H9 (cell line): ENCODE results near the gene KDM4C. TPM values are rescaled to one million over a fixed set of nuclear protein-coding genes. Genes with fewer than 3 reads are reported as not detected.

Experiments used
- DNase-seq: peaks from one replicate; pipeline ENCODE4 v3.0.0-alpha.2; 2017
- H2AFZ ChIP-seq: one replicate; pipeline ENCODE4 v1.6.1; 2013; ENCODE audit warnings: mild to moderate bottlenecking, low read length, control low read depth, moderate library complexity
- H2AK5ac ChIP-seq: 2 replicates; pipeline ENCODE4 v1.6.1; 2013; ENCODE audit warnings: low read length, control low read depth, mixed read lengths; ENCODE audit not compliant: insufficient read length
- H2BK120ac ChIP-seq: one replicate; pipeline ENCODE4 v1.6.1; 2013; ENCODE audit warnings: low read depth, mild to moderate bottlenecking, low read length, control low read depth, inconsistent platforms; ENCODE audit not compliant: poor library complexity, severe bottlenecking
- H2BK12ac ChIP-seq: 2 replicates; pipeline ENCODE4 v1.6.1; 2013; ENCODE audit warnings: low read length, control low read depth, mixed read lengths, low read depth; ENCODE audit not compliant: insufficient read length
- H2BK15ac ChIP-seq: 2 replicates; pipeline ENCODE4 v1.6.1; 2013; ENCODE audit warnings: low read depth, low read length, control low read depth
- H2BK20ac ChIP-seq: one replicate; pipeline ENCODE4 v1.6.1; 2013; ENCODE audit warnings: low read depth, mild to moderate bottlenecking, low read length, control low read depth, inconsistent platforms; ENCODE audit not compliant: poor library complexity, severe bottlenecking
- H2BK5ac ChIP-seq: 2 replicates; pipeline ENCODE4 v1.6.1; 2013; ENCODE audit warnings: low read length, control low read depth, mixed read lengths; ENCODE audit not compliant: insufficient read length
- H3K14ac ChIP-seq: 2 replicates; pipeline ENCODE4 v1.6.1; 2013; ENCODE audit warnings: low read length, control low read depth; ENCODE audit not compliant: insufficient read depth
- H3K18ac ChIP-seq: 2 replicates; pipeline ENCODE4 v1.6.1; 2013; ENCODE audit warnings: low read depth, mild to moderate bottlenecking, mixed read lengths, low read length, control low read depth; ENCODE audit not compliant: insufficient read length
- H3K23ac ChIP-seq: 2 replicates; pipeline ENCODE4 v1.6.1; 2013; ENCODE audit warnings: low read length, control low read depth, mixed read lengths, low read depth; ENCODE audit not compliant: insufficient read length
- H3K23me2 ChIP-seq: 2 replicates; pipeline ENCODE4 v1.6.1; 2013; ENCODE audit warnings: low read depth, mild to moderate bottlenecking, mixed read lengths, low read length, control low read depth; ENCODE audit not compliant: insufficient read length, poor library complexity, severe bottlenecking
- H3K27ac ChIP-seq: 2 replicates; pipeline ENCODE4 v1.5.1; 2013; ENCODE audit warnings: low read length, control low read depth, mixed read lengths, low read depth; ENCODE audit not compliant: insufficient read length
- H3K27me3 ChIP-seq: 2 replicates; pipeline ENCODE4 v1.6.1; 2013; ENCODE audit warnings: low read length, control low read depth, inconsistent platforms; ENCODE audit not compliant: insufficient read depth
- H3K4ac ChIP-seq: 2 replicates; pipeline ENCODE4 v1.6.1; 2013; ENCODE audit warnings: low read depth, mild to moderate bottlenecking, control low read depth, inconsistent platforms, low read length, moderate library complexity
- H3K4me1 ChIP-seq: 2 replicates; pipeline ENCODE4 v1.6.1; 2013; ENCODE audit warnings: low read length, control low read depth, inconsistent platforms; ENCODE audit not compliant: insufficient read depth
- H3K4me2 ChIP-seq: 2 replicates; pipeline ENCODE4 v1.6.1; 2013; ENCODE audit warnings: low read length, control low read depth, mixed read lengths; ENCODE audit not compliant: insufficient read length, insufficient read depth
- H3K56ac ChIP-seq: 2 replicates; pipeline ENCODE4 v1.6.1; 2013; ENCODE audit warnings: low read depth, mild to moderate bottlenecking, mixed read lengths, low read length, control low read depth; ENCODE audit not compliant: insufficient read length
- H3K79me1 ChIP-seq: 2 replicates; pipeline ENCODE4 v1.6.1; 2013; ENCODE audit warnings: low read depth, mild to moderate bottlenecking, moderate library complexity, low read length, control low read depth, inconsistent platforms; ENCODE audit not compliant: insufficient read depth, poor library complexity, severe bottlenecking
- H3K79me2 ChIP-seq: 2 replicates; pipeline ENCODE4 v1.6.1; 2013; ENCODE audit warnings: low read length, control low read depth, inconsistent platforms; ENCODE audit not compliant: insufficient read depth
- H3K9ac ChIP-seq: 2 replicates; pipeline ENCODE4 v1.6.1; 2013; ENCODE audit warnings: low read length, control low read depth, mixed read lengths; ENCODE audit not compliant: insufficient read length; ENCODE audit errors: extremely low read depth
- H3K9me3 ChIP-seq: one replicate; pipeline ENCODE4 v1.6.1; 2013; ENCODE audit warnings: low read depth, low read length, inconsistent platforms; ENCODE audit not compliant: control insufficient read depth
- H3T11ph ChIP-seq: one replicate; pipeline ENCODE4 v1.6.1; 2013; ENCODE audit warnings: mild to moderate bottlenecking, low read length, control low read depth, inconsistent platforms
- H4K20me1 ChIP-seq: one replicate; pipeline ENCODE4 v1.6.1; 2013; ENCODE audit not compliant: control insufficient read depth, insufficient read length, insufficient read depth
- H4K5ac ChIP-seq: 2 replicates; pipeline ENCODE4 v1.6.1; 2013; ENCODE audit warnings: low read depth, mild to moderate bottlenecking, mixed read lengths, low read length, control low read depth; ENCODE audit not compliant: insufficient read length
- H4K8ac ChIP-seq: replicated peaks from 2 replicates; pipeline ENCODE4 v1.6.1; 2013; ENCODE audit warnings: low read length, control low read depth, mixed read lengths, low read depth; ENCODE audit not compliant: insufficient read length
- H4K91ac ChIP-seq: 2 replicates; pipeline ENCODE4 v1.6.1; 2013; ENCODE audit warnings: low read depth, mild to moderate bottlenecking, moderate library complexity, mixed read lengths, low read length, control low read depth; ENCODE audit not compliant: insufficient read length
- H3K27ac Mint-ChIP-seq, 3 experiments: 2 replicates in 2 of 3; 3 replicates in 1 of 3; pipeline ENCODE4 v1.8.0; 2020 to 2021; ENCODE audit warnings: mixed read lengths in 3 of 3, mild to moderate bottlenecking in 1 of 3, moderate library complexity in 1 of 3
- H3K27me3 Mint-ChIP-seq: 2 replicates; pipeline ENCODE4 v1.8.0; 2021; ENCODE audit warnings: low read depth, mild to moderate bottlenecking, moderate library complexity, mixed read lengths
- H3K36me3 Mint-ChIP-seq, 3 experiments: 2 replicates in 2 of 3; 3 replicates in 1 of 3; pipeline ENCODE4 v1.8.0; 2020 to 2021; ENCODE audit warnings: low read depth in 3 of 3, mixed read lengths in 3 of 3; ENCODE audit not compliant: insufficient read depth in 1 of 3
- H3K4me1 Mint-ChIP-seq, 2 experiments: 2 replicates each; pipeline ENCODE4 v1.8.0; 2020; ENCODE audit warnings: mixed read lengths in 2 of 2
- H3K4me3 Mint-ChIP-seq, 2 experiments: 2 replicates in 1 of 2; 3 replicates in 1 of 2; pipeline ENCODE4 v1.8.0; 2020 to 2021; ENCODE audit warnings: mild to moderate bottlenecking in 2 of 2, mixed read lengths in 2 of 2, moderate library complexity in 1 of 2
- H3K9me3 Mint-ChIP-seq, 2 experiments: 2 replicates in 1 of 2; 3 replicates in 1 of 2; pipeline ENCODE4 v1.8.0; 2020; ENCODE audit warnings: mild to moderate bottlenecking in 2 of 2, mixed read lengths in 2 of 2, moderate library complexity in 1 of 2
- WGBS: extraction: QIAGEN DNeasy Blood & Tissue Kit; methylation state at CpG from one replicate; pipeline ENCODE4 v1.1.7; 2013; ENCODE audit warnings: missing lambda C conversion rate, low lambda C conversion rate, mixed read lengths; ENCODE audit not compliant: insufficient read length; ENCODE audit errors: extremely low coverage; 5-methylcytosine and 5-hydroxymethylcytosine counted together
- total RNA-seq: library from RNA; stranded (reverse); gene quantifications from 2 replicates; pipeline ENCODE4 v1.2.1, GENCODE V29; 2021
- TF ChIP-seq, protein P1 (sequence below): fragments of 200-600 bp; sonication (generic); conservative IDR thresholded peaks from 3 replicates; pipeline ENCODE4 v1.8.0; 2021; ENCODE audit warnings: antibody characterized with exemption, mild to moderate bottlenecking

Gene KDM4C
- total RNA-seq, 1 experiment from 2014 or later, result 24.0 TPM

DNA sequence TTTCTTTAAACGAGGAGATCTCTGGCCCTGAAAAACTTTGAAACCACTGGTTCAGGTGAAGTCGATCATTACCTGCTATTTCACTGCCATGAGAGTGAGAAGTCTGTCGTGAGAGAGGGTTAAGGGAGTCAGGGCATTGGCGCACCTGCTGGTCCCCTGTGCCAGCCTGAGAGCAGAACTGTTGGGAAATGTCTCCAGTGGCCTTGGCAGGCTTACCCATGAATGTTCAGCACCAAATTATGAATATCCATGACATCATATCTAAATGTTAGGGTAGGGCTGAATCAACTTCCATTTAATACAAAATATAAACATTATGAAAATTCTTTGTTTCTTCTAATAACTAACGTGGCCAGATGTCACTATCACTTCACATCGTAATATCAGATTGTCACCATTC is 379.3 kb downstream of the KDM4C start:
- no peak overlapping the region for H3K9ac ChIP-seq
- TF ChIP-seq, protein P1, sequence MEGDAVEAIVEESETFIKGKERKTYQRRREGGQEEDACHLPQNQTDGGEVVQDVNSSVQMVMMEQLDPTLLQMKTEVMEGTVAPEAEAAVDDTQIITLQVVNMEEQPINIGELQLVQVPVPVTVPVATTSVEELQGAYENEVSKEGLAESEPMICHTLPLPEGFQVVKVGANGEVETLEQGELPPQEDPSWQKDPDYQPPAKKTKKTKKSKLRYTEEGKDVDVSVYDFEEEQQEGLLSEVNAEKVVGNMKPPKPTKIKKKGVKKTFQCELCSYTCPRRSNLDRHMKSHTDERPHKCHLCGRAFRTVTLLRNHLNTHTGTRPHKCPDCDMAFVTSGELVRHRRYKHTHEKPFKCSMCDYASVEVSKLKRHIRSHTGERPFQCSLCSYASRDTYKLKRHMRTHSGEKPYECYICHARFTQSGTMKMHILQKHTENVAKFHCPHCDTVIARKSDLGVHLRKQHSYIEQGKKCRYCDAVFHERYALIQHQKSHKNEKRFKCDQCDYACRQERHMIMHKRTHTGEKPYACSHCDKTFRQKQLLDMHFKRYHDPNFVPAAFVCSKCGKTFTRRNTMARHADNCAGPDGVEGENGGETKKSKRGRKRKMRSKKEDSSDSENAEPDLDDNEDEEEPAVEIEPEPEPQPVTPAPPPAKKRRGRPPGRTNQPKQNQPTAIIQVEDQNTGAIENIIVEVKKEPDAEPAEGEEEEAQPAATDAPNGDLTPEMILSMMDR, result no peak
- H3K4me2 ChIP-seq, result no peak overlapping the region
- no peak overlapping the region for H3K23ac ChIP-seq
- no peak overlapping the region for H3K27ac ChIP-seq
- H3K14ac ChIP-seq, result no peak overlapping the region
- no peak overlapping the region for H4K8ac ChIP-seq
- Mint-ChIP-seq H3K36me3 (no peaks in the 10 kb centered on the region; a peak in 4 of 7 replicates), H3K4me3 (no peak overlapping the region), H3K9me3 (no peaks in the 10 kb centered on the region), H3K27me3 (no peaks in the 10 kb centered on the region), H3K4me1 (no peaks in the 10 kb centered on the region), H3K27ac (no peak overlapping the region)
- no peak overlapping the region for H3K18ac ChIP-seq
- no peaks in the 10 kb centered on the region for H3K4me1 ChIP-seq
- WGBS, result no CpG with 5 or more reads among the region's 6 CpGs
- no peak overlapping the region for H2BK5ac ChIP-seq
- no peak overlapping the region for H2BK120ac ChIP-seq
- no peaks in the 10 kb centered on the region for H3K9me3 ChIP-seq
- H3K79me1 ChIP-seq, result no peaks in the 10 kb centered on the region
- no peaks in the 10 kb centered on the region for H3K79me2 ChIP-seq
- H4K91ac ChIP-seq, result no peak overlapping the region
- no peak overlapping the region for H2BK12ac ChIP-seq
- H4K20me1 ChIP-seq, result no peaks in the 10 kb centered on the region
- H2BK15ac ChIP-seq, result no peak overlapping the region
- no peak overlapping the region for H3K56ac ChIP-seq
- H3K4ac ChIP-seq, result no peak overlapping the region
- no peak overlapping the region for H2AFZ ChIP-seq
- no peaks in the 10 kb centered on the region for H3K27me3 ChIP-seq
- no peak overlapping the region for H2AK5ac ChIP-seq
- H3T11ph ChIP-seq, result no peak overlapping the region
- DNase-seq, result no peak
- no peak overlapping the region for H4K5ac ChIP-seq
- H2BK20ac ChIP-seq, result no peak overlapping the region
- H3K23me2 ChIP-seq, result no peaks in the 10 kb centered on the region
